ENCODE results near the gene PARP14. TPM values are rescaled to one million over a fixed set of nuclear protein-coding genes. Genes with fewer than 3 reads are reported as not detected.

PARP14 gene
- total RNA-seq, 1 experiment from 2014 or later, result 23.8 TPM

DNA sequence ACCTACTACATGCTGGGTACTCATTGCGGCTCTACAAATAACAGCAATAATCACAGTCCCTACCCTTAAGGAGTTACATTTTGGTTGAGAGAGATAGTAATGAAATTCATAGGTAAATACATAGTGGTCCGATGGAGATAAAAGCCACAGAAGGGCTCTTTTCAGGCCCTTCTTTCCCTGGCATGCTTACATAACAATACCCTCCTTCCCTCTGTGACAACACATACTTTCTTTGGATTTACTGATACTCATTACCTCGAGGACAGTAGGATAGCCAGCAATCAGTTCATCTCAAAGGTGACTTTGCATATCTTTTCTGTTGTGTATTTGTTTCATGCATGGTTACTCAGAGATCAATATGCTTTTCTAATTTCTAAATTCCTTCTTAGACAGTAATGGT lies 58.5 kb downstream of the PARP14 start:
- no TSS peak for BruUV-seq (replicated peaks)
- Histone ChIP-seq H3K4me1 (no peaks in the 10 kb centered on the region), H3K27me3 (replicated peaks; ENCODE audit: control insufficient read depth, insufficient read depth, low read length) (no peaks in the 10 kb centered on the region), H3K36me3 (ENCODE audit: control insufficient read depth, insufficient read depth, low read length) (no peaks in the 10 kb centered on the region; the same call in 1 of the 2 replicates), H3K4me3 (ENCODE audit: low read depth, low read length) (no peak overlapping the region), H3K9me3 (no peaks in the 10 kb centered on the region)
- H3K27me3 Mint-ChIP-seq (ENCODE audit: insufficient read depth, unreplicated experiment), result no peaks in the 10 kb centered on the region
- TF ChIP-seq, protein P1, sequence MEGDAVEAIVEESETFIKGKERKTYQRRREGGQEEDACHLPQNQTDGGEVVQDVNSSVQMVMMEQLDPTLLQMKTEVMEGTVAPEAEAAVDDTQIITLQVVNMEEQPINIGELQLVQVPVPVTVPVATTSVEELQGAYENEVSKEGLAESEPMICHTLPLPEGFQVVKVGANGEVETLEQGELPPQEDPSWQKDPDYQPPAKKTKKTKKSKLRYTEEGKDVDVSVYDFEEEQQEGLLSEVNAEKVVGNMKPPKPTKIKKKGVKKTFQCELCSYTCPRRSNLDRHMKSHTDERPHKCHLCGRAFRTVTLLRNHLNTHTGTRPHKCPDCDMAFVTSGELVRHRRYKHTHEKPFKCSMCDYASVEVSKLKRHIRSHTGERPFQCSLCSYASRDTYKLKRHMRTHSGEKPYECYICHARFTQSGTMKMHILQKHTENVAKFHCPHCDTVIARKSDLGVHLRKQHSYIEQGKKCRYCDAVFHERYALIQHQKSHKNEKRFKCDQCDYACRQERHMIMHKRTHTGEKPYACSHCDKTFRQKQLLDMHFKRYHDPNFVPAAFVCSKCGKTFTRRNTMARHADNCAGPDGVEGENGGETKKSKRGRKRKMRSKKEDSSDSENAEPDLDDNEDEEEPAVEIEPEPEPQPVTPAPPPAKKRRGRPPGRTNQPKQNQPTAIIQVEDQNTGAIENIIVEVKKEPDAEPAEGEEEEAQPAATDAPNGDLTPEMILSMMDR (IDR thresholded peaks at IDR 0.05; ENCODE audit: insufficient read depth in 1 of 2, low read depth in 1 of 2, low read length in 1 of 2, severe bottlenecking in 1 of 2, unreplicated experiment in 1 of 2), result no peak
- no peaks in the 10 kb centered on the region for H3K4me1 Mint-ChIP-seq (ENCODE audit: low read depth, unreplicated experiment)
- ChIA-PET CTCF (no interaction called here), POLR2A (no interaction called here)
- peaks cover 12% of the 10 kb centered on the region for H3K9me3 Mint-ChIP-seq (ENCODE audit: unreplicated experiment)
- no peak for DNase-seq
- peaks cover 6% of the 10 kb centered on the region for H3K36me3 Mint-ChIP-seq (ENCODE audit: insufficient read depth, unreplicated experiment)
- no peak overlapping the region for H3K27ac Mint-ChIP-seq (ENCODE audit: unreplicated experiment)
- no peak overlapping the region for H3K4me3 Mint-ChIP-seq (ENCODE audit: unreplicated experiment)
- intact Hi-C loops (cut with micrococcal nuclease; ENCODE audit: unreplicated experiment), result no loop called here

DNA sequence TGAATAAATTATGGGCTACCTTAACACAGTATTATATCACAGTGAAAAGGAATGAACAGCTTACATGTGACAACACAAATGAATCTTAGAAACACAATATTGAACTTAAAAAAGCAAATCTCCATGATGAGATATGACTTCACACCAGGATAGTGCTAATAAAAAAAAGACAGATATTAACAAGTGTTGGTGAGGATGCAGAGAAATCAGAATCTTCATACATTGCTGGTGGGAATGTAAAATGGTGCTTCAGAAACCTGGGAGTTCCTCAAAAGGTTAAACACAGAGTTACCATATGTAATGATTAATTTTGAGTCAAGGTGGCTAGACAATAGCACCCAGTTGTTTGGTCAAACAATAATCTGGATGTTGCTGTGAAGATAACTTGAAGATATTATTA lies 61.6 kb downstream of the PARP14 start:
- no peaks in the 10 kb centered on the region for H3K4me1 ChIP-seq
- no peak for DNase-seq
- Mint-ChIP-seq H3K36me3 (ENCODE audit: insufficient read depth, unreplicated experiment) (peaks cover 15% of the 10 kb centered on the region), H3K9me3 (ENCODE audit: unreplicated experiment) (peaks cover 10% of the 10 kb centered on the region), H3K27me3 (ENCODE audit: insufficient read depth, unreplicated experiment) (no peaks in the 10 kb centered on the region), H3K27ac (ENCODE audit: unreplicated experiment) (no peak overlapping the region), H3K4me1 (ENCODE audit: low read depth, unreplicated experiment) (no peaks in the 10 kb centered on the region), H3K4me3 (ENCODE audit: unreplicated experiment) (no peak overlapping the region)
- H3K36me3 ChIP-seq (ENCODE audit: control insufficient read depth, insufficient read depth, low read length), result no peaks in the 10 kb centered on the region; the same call in 1 of the 2 replicates
- BruUV-seq (replicated peaks), result no TSS peak
- POLR2A ChIA-PET, result no interaction called here
- H3K27me3 ChIP-seq (replicated peaks; ENCODE audit: control insufficient read depth, insufficient read depth, low read length), result no peaks in the 10 kb centered on the region
- H3K9me3 ChIP-seq, result no peaks in the 10 kb centered on the region
- H3K4me3 ChIP-seq (ENCODE audit: low read depth, low read length), result no peak overlapping the region
- TF ChIP-seq, protein P1 (IDR thresholded peaks at IDR 0.05; ENCODE audit: insufficient read depth in 1 of 2, low read depth in 1 of 2, low read length in 1 of 2, severe bottlenecking in 1 of 2, unreplicated experiment in 1 of 2), result no peak
- intact Hi-C loops (cut with micrococcal nuclease; ENCODE audit: unreplicated experiment), result no loop called here
- CTCF ChIA-PET, result no interaction called here

DNA sequence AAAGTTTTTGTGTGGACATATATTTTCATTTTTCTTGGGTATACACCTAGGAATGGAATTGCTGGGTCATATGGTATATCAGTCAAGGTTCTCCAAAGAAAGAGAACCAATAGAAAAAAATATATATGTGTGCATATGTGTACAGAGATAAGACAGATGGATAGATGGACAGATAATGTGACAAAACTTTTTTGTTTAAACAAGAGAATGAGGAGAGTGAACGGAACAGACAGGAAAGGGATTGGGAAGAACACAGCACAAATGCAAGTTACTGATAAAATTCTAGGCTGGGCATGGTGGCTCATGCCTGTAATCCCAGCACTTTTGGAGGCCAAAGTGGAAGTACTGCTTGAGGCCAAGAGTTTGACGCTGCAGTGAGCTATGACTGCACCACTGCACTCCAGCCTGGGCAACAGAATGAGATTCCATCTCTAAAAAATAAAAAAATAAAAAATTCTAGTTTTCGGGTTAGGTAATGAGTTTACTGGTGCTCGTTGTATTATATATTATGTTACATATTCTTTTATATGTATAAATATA lies 63.0 kb downstream of the PARP14 start:
- H3K36me3 ChIP-seq (ENCODE audit: control insufficient read depth, insufficient read depth, low read length), result no peaks in the 10 kb centered on the region; the same call in 1 of the 2 replicates
- H3K36me3 Mint-ChIP-seq (ENCODE audit: insufficient read depth, unreplicated experiment), result peaks cover 15% of the 10 kb centered on the region
- CTCF ChIA-PET, result no interaction called here
- no peak overlapping the region for H3K4me3 ChIP-seq (ENCODE audit: low read depth, low read length)
- no peaks in the 10 kb centered on the region for H3K4me1 Mint-ChIP-seq (ENCODE audit: low read depth, unreplicated experiment)
- no peaks in the 10 kb centered on the region for H3K27me3 Mint-ChIP-seq (ENCODE audit: insufficient read depth, unreplicated experiment)
- BruUV-seq (replicated peaks), result no TSS peak
- TF ChIP-seq, protein P1 (IDR thresholded peaks at IDR 0.05; ENCODE audit: insufficient read depth in 1 of 2, low read depth in 1 of 2, low read length in 1 of 2, severe bottlenecking in 1 of 2, unreplicated experiment in 1 of 2), result no peak
- H3K27ac Mint-ChIP-seq (ENCODE audit: unreplicated experiment), result peak overlapping the region; percentile 30
- H3K4me3 Mint-ChIP-seq (ENCODE audit: unreplicated experiment), result no peak overlapping the region
- H3K27me3 ChIP-seq (replicated peaks; ENCODE audit: control insufficient read depth, insufficient read depth, low read length), result no peaks in the 10 kb centered on the region
- H3K9me3 ChIP-seq, result no peaks in the 10 kb centered on the region
- H3K9me3 Mint-ChIP-seq (ENCODE audit: unreplicated experiment), result peaks cover 10% of the 10 kb centered on the region
- H3K4me1 ChIP-seq, result no peaks in the 10 kb centered on the region
- POLR2A ChIA-PET, result no interaction called here
- intact Hi-C loops (cut with micrococcal nuclease; ENCODE audit: unreplicated experiment), result no loop called here
- no peak for DNase-seq

Measured in Caco-2 (cell line).